Stimulated activated CD8-positive, alpha-beta memory T cell treated with anti-CD3 and anti-CD28 coated beads, Interleukin-7, amount 100 ng/mL, for 4 hours (primary cell): ENCODE measurements around the gene PTPRC.

Source experiments
- DNase-seq, 2 donors: peaks; one replicate each; pipeline ENCODE4 v3.0.0-alpha.2; 2020; ENCODE audit warnings: low read depth in 2 of 2

Gene PTPRC

GRCh38 chr1:198761859-198762616 is 123.2 kb downstream of the PTPRC start:
- DNase-seq: no peak

DNA sequence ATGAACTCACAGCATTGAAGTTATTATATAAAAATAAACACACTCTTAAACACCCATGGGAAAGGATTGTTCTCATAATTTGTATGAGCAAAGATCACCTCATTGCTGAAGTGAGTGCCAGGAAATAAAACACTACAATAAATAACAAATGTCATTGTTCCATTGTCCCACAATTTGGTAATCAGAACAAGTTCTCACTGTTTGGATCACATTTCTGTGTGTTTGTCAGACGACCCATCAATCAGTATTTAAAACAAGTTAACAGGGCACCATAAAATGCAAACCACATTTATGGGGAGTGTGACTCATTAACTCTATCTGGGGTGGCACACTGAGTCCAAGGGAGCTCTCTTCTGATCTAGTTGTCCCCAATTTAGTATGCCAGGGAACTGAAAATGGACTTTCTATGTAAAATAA is 124.5 kb downstream of the PTPRC start:
- DNase-seq: no peak

- no peak for DNase-seq
These were observed 125.9 kb downstream of the PTPRC start for GRCh38 chr1:198764748-198765147.

DNA sequence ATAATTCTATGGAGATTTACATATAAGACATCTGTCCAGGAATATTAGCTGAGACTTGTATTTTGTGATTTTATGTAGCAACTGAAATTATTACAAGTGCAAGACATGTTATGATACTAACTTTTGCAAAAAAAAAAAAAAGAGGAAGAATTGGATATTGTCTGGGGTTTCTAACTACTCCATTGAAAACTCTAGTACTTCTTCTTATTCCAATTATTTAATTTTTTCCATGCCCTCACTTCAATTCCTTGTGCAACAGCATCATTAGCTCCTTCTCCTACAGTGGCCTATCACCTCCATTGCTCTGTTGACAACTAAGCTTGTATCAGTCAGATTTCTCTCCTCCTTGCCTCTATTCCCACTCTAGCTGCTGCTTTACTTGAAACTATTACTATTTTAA is 126.6 kb downstream of the PTPRC start:
- DNase-seq: no peak

- DNase-seq: no peak
These were observed 132.8 kb downstream of the PTPRC start for GRCh38 chr1:198771563-198772153.

DNA sequence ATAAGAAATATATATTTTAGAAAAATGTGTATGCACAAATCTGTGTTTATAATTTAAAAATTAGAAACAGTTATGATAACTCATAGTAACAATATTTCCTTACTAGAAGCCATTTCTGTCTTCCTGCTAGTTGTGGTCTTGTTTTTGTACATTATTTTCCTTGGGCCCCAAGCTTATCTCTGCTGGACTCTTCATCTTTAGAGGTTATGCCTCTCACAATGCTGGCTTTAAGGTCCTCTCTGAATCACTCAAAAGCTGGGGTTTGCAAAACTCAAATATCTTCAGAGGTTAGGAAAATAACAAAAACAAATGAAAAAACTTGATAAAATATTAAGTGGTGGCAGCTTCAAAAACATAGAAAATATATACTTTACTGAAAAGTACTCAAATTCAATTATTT is 133.8 kb downstream of the PTPRC start:
- no peak for DNase-seq

DNA sequence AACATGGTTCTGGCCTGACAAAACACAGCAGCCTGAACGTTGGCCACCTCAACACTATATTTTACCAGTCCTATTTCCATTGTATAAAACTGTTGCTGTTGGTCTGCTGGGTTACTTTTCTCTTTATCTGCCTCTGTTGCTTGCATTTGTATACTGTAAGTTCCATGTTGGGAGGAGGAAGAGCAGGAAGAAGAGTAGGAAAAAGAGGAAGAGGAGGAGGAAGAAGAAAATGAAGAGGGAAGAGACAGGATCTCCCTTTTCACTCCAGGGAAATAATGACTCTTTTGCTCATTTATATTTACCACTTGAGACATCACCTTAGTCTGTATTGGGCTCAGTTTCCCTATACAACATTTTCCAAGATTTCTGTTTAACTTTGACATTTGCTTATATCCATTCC is 134.2 kb downstream of the PTPRC start:
- DNase-seq: no peak

DNA sequence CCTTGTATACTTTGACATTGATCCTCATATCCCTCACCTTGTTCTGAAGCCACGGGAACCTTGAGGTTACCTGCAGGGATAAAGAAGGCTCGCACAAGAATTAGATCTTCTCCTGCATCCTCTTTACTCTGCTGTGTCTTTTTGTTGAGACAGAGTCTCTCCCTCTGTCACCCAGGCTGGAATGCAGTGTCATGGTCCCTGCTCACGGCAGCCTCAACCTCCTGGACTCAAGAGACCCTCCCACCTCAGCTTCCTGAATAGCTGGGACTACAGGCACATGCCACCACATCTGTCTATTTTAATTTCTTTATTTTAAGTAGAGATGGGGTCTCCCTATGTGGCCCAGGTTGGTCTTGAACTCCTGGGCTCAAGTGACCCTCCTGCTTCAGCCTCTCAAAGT is 134.7 kb downstream of the PTPRC start:
- no peak for DNase-seq

DNA sequence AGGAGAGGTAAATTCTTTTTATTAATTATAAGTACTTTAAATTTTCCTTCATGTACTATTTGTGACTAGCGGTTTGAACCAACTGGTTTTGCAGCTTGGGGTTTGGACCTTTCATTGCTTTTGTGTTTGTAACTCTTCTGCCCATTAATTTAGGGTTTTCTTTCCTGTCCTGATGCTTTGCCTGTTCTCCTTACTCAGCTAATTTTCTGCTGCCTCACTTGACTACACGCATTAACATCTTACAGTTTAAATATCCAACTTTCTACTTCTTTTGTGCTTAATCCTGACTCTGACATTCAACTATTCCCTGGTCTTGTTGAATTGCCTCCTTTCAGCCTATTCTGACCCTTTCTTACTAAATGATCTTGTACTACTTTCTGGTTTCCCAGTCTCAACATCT is 135.6 kb downstream of the PTPRC start:
- no peak for DNase-seq

- no peak for DNase-seq
These were observed 136.8 kb downstream of the PTPRC start for GRCh38 chr1:198775606-198776005.

GRCh38 chr1:198776602-198777029 is 137.8 kb downstream of the PTPRC start:
- DNase-seq: no peak

GRCh38 chr1:198778049-198778448 is 139.2 kb downstream of the PTPRC start:
- DNase-seq: no peak

DNA sequence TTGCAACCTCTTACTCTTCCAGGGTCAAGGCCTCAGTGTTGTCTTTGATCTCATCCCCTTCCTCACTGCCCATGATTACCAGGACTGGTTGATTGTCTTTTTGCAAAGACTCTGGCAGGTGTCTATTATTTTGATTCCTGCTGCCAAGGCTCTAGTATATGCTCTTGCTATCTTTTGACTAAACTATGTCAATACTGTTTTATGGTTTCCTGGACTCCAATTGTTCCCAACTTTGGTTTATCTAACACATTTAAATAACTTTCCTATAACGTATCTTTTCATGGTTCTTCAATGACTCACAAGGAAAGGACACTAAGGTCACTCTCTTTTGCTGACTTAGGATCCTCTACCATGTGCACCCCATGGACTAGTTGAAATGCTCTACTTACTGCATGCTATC is 141.5 kb downstream of the PTPRC start:
- DNase-seq: no peak

- peak; percentile 7 to 22 for DNase-seq
These were observed 149.8 kb downstream of the PTPRC start for GRCh38 chr1:198788561-198789064.

- no peak for DNase-seq
These were observed 154.9 kb downstream of the PTPRC start for GRCh38 chr1:198793714-198794113.

GRCh38 chr1:198794498-198794897 is 155.7 kb downstream of the PTPRC start:
- DNase-seq: no peak

DNA sequence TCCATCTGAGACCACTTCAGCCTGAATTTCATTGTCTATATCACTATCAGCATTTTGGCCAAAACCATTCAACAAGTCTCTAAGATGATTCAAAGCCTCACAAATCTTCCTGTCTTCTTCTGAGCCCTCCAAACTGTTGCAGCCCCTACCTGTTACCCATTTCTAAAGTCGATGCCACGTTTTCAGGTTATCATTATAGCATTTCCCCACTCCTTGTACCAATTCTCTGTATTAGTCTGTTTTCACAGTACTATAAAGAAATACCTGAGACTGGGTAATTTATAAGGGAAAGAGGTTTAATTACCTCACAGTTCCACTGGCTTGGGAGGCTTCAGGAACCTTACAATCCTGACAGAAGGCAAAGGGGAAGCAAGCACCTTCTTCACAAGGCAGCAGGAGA is 158.8 kb downstream of the PTPRC start:
- no peak for DNase-seq

GRCh38 chr1:198798923-198799386 is 160.1 kb downstream of the PTPRC start:
- DNase-seq: no peak

- DNase-seq: no peak
These were observed 166.8 kb downstream of the PTPRC start for GRCh38 chr1:198805498-198806151.

- DNase-seq: no peak
These were observed 168.0 kb downstream of the PTPRC start for GRCh38 chr1:198806861-198807260.
